WTC11 (cell line): Measurements from ENCODE around the gene HMGB2.

ENCODE experiments used
- JUN ChIP-seq: sonication (generic); formaldehyde crosslinking; IDR thresholded peaks from 2 replicates; pipeline ENCODE4 v1.8.0; 2023; ENCODE audit warnings: mild to moderate bottlenecking, missing genetic modification reagents
- NR1H2 ChIP-seq: sonication (generic); formaldehyde crosslinking; IDR thresholded peaks from 2 replicates; pipeline ENCODE4 v1.9.0; 2021; ENCODE audit warnings: mild to moderate bottlenecking, moderate library complexity, missing genetic modification reagents
- ZNF138 ChIP-seq: sonication (generic); formaldehyde crosslinking; conservative IDR thresholded peaks from 2 replicates; pipeline ENCODE4 v1.8.1; 2022; ENCODE audit warnings: mild to moderate bottlenecking, moderate library complexity, missing genetic modification reagents
- TF ChIP-seq, protein P1 (sequence below): sonication (generic); formaldehyde crosslinking; IDR thresholded peaks from 2 replicates; pipeline ENCODE4 v1.8.0; 2022; ENCODE audit warnings: mild to moderate bottlenecking, missing genetic modification reagents
- TF ChIP-seq, protein P2 (sequence below): fragments of 200-600 bp; IDR thresholded peaks from 2 replicates; pipeline ENCODE4 v1.8.0; 2022; ENCODE audit warnings: antibody characterized with exemption
- TF ChIP-seq, protein P3 (sequence below): sonication (generic); formaldehyde crosslinking; conservative IDR thresholded peaks from 2 replicates; pipeline ENCODE4 v1.8.1; 2022; ENCODE audit warnings: mild to moderate bottlenecking, missing genetic modification reagents
- TF ChIP-seq, protein P4 (sequence below): sonication (generic); formaldehyde crosslinking; IDR thresholded peaks from 2 replicates; pipeline ENCODE4 v1.8.1; 2023; ENCODE audit warnings: mild to moderate bottlenecking, missing genetic modification reagents, moderate library complexity
- TF ChIP-seq, protein P5 (sequence below): sonication (generic); formaldehyde crosslinking; conservative IDR thresholded peaks from 2 replicates; pipeline ENCODE4 v1.8.1; 2023; ENCODE audit warnings: mild to moderate bottlenecking, low read depth, missing genetic modification reagents, moderate library complexity
- TF ChIP-seq, protein P6 (sequence below): fragments of 250-450 bp; sonication (Bioruptor Pico); conservative IDR thresholded peaks from 2 replicates; pipeline ENCODE4 v1.9.0; 2021; ENCODE audit warnings: mild to moderate bottlenecking

DNA sequence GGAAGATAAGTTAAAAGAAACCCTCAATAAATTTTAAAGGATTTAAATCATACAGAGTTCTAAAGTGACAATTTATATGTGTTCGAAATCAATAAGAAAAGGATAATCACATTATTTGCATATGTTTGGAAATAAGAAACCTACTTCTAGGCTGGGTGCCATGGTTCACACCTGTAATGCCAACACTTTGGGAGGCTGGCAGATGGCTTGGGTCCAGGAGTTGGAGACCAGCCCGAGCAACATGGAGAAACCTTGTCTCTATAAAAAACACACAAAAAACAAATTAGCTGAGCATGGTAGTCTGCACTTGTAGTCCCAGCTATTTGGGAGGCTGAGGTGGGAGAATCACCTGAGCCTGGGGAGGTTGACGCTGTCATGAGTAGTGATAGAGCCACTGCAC lies 28.5 kb upstream of the HMGB2 start:
- TF ChIP-seq, protein P1, sequence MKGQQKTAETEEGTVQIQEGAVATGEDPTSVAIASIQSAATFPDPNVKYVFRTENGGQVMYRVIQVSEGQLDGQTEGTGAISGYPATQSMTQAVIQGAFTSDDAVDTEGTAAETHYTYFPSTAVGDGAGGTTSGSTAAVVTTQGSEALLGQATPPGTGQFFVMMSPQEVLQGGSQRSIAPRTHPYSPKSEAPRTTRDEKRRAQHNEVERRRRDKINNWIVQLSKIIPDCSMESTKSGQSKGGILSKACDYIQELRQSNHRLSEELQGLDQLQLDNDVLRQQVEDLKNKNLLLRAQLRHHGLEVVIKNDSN (CRISPR knock-in tag): no peak
- TF ChIP-seq, protein P2, sequence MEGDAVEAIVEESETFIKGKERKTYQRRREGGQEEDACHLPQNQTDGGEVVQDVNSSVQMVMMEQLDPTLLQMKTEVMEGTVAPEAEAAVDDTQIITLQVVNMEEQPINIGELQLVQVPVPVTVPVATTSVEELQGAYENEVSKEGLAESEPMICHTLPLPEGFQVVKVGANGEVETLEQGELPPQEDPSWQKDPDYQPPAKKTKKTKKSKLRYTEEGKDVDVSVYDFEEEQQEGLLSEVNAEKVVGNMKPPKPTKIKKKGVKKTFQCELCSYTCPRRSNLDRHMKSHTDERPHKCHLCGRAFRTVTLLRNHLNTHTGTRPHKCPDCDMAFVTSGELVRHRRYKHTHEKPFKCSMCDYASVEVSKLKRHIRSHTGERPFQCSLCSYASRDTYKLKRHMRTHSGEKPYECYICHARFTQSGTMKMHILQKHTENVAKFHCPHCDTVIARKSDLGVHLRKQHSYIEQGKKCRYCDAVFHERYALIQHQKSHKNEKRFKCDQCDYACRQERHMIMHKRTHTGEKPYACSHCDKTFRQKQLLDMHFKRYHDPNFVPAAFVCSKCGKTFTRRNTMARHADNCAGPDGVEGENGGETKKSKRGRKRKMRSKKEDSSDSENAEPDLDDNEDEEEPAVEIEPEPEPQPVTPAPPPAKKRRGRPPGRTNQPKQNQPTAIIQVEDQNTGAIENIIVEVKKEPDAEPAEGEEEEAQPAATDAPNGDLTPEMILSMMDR: no peak
- TF ChIP-seq JUN (CRISPR knock-in tag): no peak
- TF ChIP-seq, protein P3, sequence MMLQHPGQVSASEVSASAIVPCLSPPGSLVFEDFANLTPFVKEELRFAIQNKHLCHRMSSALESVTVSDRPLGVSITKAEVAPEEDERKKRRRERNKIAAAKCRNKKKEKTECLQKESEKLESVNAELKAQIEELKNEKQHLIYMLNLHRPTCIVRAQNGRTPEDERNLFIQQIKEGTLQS: no peak
- TF ChIP-seq, protein P4, sequence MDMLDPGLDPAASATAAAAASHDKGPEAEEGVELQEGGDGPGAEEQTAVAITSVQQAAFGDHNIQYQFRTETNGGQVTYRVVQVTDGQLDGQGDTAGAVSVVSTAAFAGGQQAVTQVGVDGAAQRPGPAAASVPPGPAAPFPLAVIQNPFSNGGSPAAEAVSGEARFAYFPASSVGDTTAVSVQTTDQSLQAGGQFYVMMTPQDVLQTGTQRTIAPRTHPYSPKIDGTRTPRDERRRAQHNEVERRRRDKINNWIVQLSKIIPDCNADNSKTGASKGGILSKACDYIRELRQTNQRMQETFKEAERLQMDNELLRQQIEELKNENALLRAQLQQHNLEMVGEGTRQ (CRISPR knock-in tag): no peak
- TF ChIP-seq, protein P5, sequence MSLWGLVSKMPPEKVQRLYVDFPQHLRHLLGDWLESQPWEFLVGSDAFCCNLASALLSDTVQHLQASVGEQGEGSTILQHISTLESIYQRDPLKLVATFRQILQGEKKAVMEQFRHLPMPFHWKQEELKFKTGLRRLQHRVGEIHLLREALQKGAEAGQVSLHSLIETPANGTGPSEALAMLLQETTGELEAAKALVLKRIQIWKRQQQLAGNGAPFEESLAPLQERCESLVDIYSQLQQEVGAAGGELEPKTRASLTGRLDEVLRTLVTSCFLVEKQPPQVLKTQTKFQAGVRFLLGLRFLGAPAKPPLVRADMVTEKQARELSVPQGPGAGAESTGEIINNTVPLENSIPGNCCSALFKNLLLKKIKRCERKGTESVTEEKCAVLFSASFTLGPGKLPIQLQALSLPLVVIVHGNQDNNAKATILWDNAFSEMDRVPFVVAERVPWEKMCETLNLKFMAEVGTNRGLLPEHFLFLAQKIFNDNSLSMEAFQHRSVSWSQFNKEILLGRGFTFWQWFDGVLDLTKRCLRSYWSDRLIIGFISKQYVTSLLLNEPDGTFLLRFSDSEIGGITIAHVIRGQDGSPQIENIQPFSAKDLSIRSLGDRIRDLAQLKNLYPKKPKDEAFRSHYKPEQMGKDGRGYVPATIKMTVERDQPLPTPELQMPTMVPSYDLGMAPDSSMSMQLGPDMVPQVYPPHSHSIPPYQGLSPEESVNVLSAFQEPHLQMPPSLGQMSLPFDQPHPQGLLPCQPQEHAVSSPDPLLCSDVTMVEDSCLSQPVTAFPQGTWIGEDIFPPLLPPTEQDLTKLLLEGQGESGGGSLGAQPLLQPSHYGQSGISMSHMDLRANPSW: no peak
- no peak for TF ChIP-seq NR1H2
- TF ChIP-seq ZNF138 (CRISPR knock-in tag): no peak
- TF ChIP-seq, protein P6, sequence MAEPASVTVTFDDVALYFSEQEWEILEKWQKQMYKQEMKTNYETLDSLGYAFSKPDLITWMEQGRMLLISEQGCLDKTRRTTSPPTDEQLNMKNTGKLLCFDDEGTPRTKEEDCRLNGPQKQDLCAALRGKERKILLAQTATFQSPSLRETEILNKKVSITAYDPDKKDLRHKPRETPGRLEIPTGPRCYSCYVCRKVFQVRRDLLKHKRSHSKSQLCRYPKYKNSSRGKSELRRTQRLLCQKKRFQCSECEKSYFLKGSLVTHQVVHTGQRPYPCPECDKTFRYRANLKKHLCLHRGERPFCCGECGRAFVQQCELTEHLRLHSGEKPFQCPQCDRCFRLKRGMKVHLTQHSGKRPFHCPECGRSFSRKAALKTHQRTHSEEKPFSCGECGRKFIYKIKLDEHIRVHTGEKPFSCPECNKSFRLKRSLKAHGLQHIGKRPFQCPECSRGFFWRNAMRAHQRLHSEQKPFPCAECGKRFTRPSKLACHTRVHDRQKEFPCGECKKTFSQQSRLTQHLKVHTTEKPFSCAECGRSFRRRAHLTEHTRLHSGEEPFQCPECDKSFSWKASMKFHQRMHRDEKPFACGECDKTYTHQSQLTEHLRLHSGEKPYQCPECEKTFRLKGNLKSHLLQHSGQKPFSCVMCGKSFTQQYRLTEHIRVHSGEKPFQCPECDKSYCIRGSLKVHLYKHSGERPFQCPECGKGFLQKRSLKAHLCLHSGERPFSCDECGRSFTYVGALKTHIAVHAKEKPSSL (CRISPR knock-in tag): no peak
